IMR-90 (cell line): Measurements from ENCODE around the gene KDF1. TPM values are rescaled to one million over a fixed set of nuclear protein-coding genes. Genes with fewer than 3 reads are reported as not detected.

Experiments
- ATAC-seq: fragments of 200-7000 bp; cut with Tn5 transposase; 2 replicates; pipeline ENCODE4 v1.9.1; 2020; ENCODE audit warnings: low read depth, mild to moderate bottlenecking, moderate library complexity
- BruUV-seq: library from RNA; stranded (reverse); fragments of 400-500 nt; replicated peaks from 2 replicates; lab custom pipeline; 2021; lab: Mats Ljungman, UMichigan
- CTCF ChIA-PET: fragments of 300-600 bp; formaldehyde crosslinking; extraction: SDS; loops from one replicate; lab custom pipeline; 2021; ENCODE audit warnings: antibody characterized with exemption; lab: Yijun Ruan, JAX
- POLR2A ChIA-PET: fragments of 300-600 bp; sonication (Branson Sonifier 250); formaldehyde crosslinking; loops from one replicate; lab custom pipeline; 2022; ENCODE audit warnings: antibody characterized with exemption; ENCODE audit not compliant: unreplicated experiment; lab: Charles Lee
- DNase-seq: peaks from one replicate; pipeline ENCODE4 v3.0.0; 2013
- H2AFZ ChIP-seq: replicated peaks from 2 replicates; pipeline ENCODE3; 2013; ENCODE audit warnings: low read length, mild to moderate bottlenecking; ENCODE audit not compliant: poor library complexity
- H2AK5ac ChIP-seq: 2 replicates; pipeline ENCODE4 v1.6.1; 2013; ENCODE audit warnings: low read depth, low read length, inconsistent platforms
- H2AK9ac ChIP-seq: replicated peaks from 2 replicates; pipeline ENCODE3; 2013; ENCODE audit warnings: mild to moderate bottlenecking, low read depth, low read length, moderate library complexity; ENCODE audit not compliant: poor library complexity
- H2BK120ac ChIP-seq: 2 replicates; pipeline ENCODE4 v1.6.1; 2013; ENCODE audit warnings: low read depth, low read length, inconsistent platforms
- H2BK15ac ChIP-seq: 3 replicates; pipeline ENCODE4 v1.6.1; 2013; ENCODE audit warnings: low read depth, low read length, inconsistent platforms
- H2BK20ac ChIP-seq: 2 replicates; pipeline ENCODE4 v1.6.1; 2013; ENCODE audit warnings: low read depth, mild to moderate bottlenecking, inconsistent platforms, low read length, moderate library complexity
- H2BK5ac ChIP-seq: 2 replicates; pipeline ENCODE4 v1.6.1; 2013; ENCODE audit warnings: mild to moderate bottlenecking, low read depth, low read length, inconsistent platforms; ENCODE audit not compliant: poor library complexity, severe bottlenecking
- H3K14ac ChIP-seq: replicated peaks from 2 replicates; pipeline ENCODE4 v1.6.1; 2013; ENCODE audit warnings: low read depth, low read length, inconsistent platforms
- H3K18ac ChIP-seq: 2 replicates; pipeline ENCODE4 v1.6.1; 2013; ENCODE audit warnings: low read depth, low read length, control low read depth
- H3K23ac ChIP-seq: 2 replicates; pipeline ENCODE4 v1.6.1; 2013; ENCODE audit warnings: low read depth, low read length, inconsistent platforms
- H3K27ac ChIP-seq: 2 replicates; pipeline ENCODE4 v1.5.1; 2013; ENCODE audit warnings: mild to moderate bottlenecking, control low read depth, low read length; ENCODE audit not compliant: insufficient read depth
- H3K27me3 ChIP-seq: 2 replicates; pipeline ENCODE4 v1.6.1; 2013; ENCODE audit warnings: low read length; ENCODE audit not compliant: control insufficient read depth, insufficient read depth
- H3K36me3 ChIP-seq: 2 replicates; pipeline ENCODE4 v1.6.1; 2013; ENCODE audit warnings: low read length, mixed read lengths; ENCODE audit not compliant: control insufficient read depth, insufficient read depth
- H3K4ac ChIP-seq: 2 replicates; pipeline ENCODE4 v1.6.1; 2013; ENCODE audit warnings: low read depth, low read length, inconsistent platforms
- H3K4me1 ChIP-seq: 2 replicates; pipeline ENCODE4 v1.6.1; 2013; ENCODE audit warnings: low read length, mixed read lengths; ENCODE audit not compliant: control insufficient read depth, insufficient read depth
- H3K4me2 ChIP-seq: 2 replicates; pipeline ENCODE4 v1.6.1; 2013; ENCODE audit warnings: low read depth, mild to moderate bottlenecking, control low read depth, low read length, moderate library complexity
- H3K4me3 ChIP-seq: 2 replicates; pipeline ENCODE4 v1.5.1; 2013; ENCODE audit warnings: low read depth, mild to moderate bottlenecking, control low read depth, low read length, moderate library complexity; ENCODE audit not compliant: insufficient read depth
- H3K56ac ChIP-seq: 2 replicates; pipeline ENCODE4 v1.6.1; 2013; ENCODE audit warnings: low read length, inconsistent platforms; ENCODE audit not compliant: insufficient read depth; ENCODE audit errors: extremely low read depth
- H3K79me1 ChIP-seq, 2 experiments: 2 replicates each; pipeline ENCODE4 v1.6.1; 2013; ENCODE audit warnings: low read length in 2 of 2, inconsistent platforms in 1 of 2, low read depth in 1 of 2
- H3K9ac ChIP-seq: 2 replicates; pipeline ENCODE4 v1.6.1; 2013; ENCODE audit warnings: low read depth, low read length, control low read depth
- H3K9me1 ChIP-seq: 2 replicates; pipeline ENCODE4 v1.6.1; 2013; ENCODE audit warnings: low read length, inconsistent platforms; ENCODE audit not compliant: insufficient read depth
- H3K9me3 ChIP-seq: 2 replicates; pipeline ENCODE4 v1.6.1; 2013; ENCODE audit warnings: low read length; ENCODE audit not compliant: control insufficient read depth, insufficient read depth
- H4K20me1 ChIP-seq: 2 replicates; pipeline ENCODE4 v1.6.1; 2013; ENCODE audit warnings: low read length, inconsistent platforms; ENCODE audit not compliant: insufficient read depth
- H4K5ac ChIP-seq: 2 replicates; pipeline ENCODE4 v1.6.1; 2013; ENCODE audit warnings: mild to moderate bottlenecking, low read depth, low read length, control low read depth
- H4K8ac ChIP-seq, 2 experiments: 2 replicates each; pipeline ENCODE4 v1.6.1; 2013; ENCODE audit warnings: low read depth in 2 of 2, low read length in 2 of 2, control low read depth in 1 of 2, inconsistent platforms in 1 of 2
- H4K91ac ChIP-seq: 2 replicates; pipeline ENCODE4 v1.6.1; 2013; ENCODE audit warnings: low read depth, low read length, inconsistent platforms; ENCODE audit not compliant: insufficient read depth
- BHLHE40 ChIP-seq: fragments of 150-350 bp; IDR thresholded peaks from 2 replicates; pipeline ENCODE4 v1.6.1; 2016; ENCODE audit warnings: mild to moderate bottlenecking, low read depth, low read length
- CHD1 ChIP-seq: IDR thresholded peaks from 2 replicates; pipeline ENCODE4 v1.6.1; 2012; ENCODE audit warnings: low read depth, low read length, improper control_type of control experiment
- FOS ChIP-seq: fragments of 150-350 bp; IDR thresholded peaks from 2 replicates; pipeline ENCODE4 v1.6.1; 2016; ENCODE audit warnings: low read depth, low read length
- MAFK ChIP-seq: IDR thresholded peaks from 2 replicates; pipeline ENCODE4 v1.6.1; 2012; ENCODE audit warnings: low read depth, low read length, improper control_type of control experiment
- RCOR1 ChIP-seq: IDR thresholded peaks from 2 replicates; pipeline ENCODE4 v1.6.1; 2012; ENCODE audit warnings: mild to moderate bottlenecking, low read length, improper control_type of control experiment; ENCODE audit not compliant: insufficient replicate concordance
- RFX5 ChIP-seq: IDR thresholded peaks from 2 replicates; pipeline ENCODE4 v1.8.0; 2012; ENCODE audit warnings: low read depth, mild to moderate bottlenecking, low read length, moderate library complexity
- SMC3 ChIP-seq: fragments of 150-350 bp; IDR thresholded peaks from 2 replicates; pipeline ENCODE4 v1.6.1; 2016; ENCODE audit warnings: low read depth, mild to moderate bottlenecking, antibody characterized with exemption, low read length, moderate library complexity
- USF2 ChIP-seq: fragments of 150-350 bp; IDR thresholded peaks from 2 replicates; pipeline ENCODE4 v1.6.1; 2017; ENCODE audit warnings: mild to moderate bottlenecking, antibody characterized with exemption, low read length, low read depth
- WGBS, 2 experiments: methylation state at CpG; one replicate each; pipeline versions ENCODE4 v1.1.5 to v1.1.7; 2013; ENCODE audit warnings: missing lambda C conversion rate in 2 of 2; ENCODE audit not compliant: insufficient read length in 1 of 2; ENCODE audit errors: extremely low coverage in 2 of 2; 5-methylcytosine and 5-hydroxymethylcytosine counted together
- dilution Hi-C: fragments of 300-500 bp; cut with HindIII; formaldehyde crosslinking; loops from one replicate; pipeline ENCODE4 v1.14.3; 2018; ENCODE audit warnings: low sequenced_read_pairs; ENCODE audit not compliant: unreplicated experiment
- in situ Hi-C: fragments of 300-500 bp; cut with MboI; formaldehyde crosslinking; loops from 3 replicates; pipeline ENCODE4 v1.14.3; 2019; ENCODE audit warnings: low sequenced_read_pairs, inconsistent platforms, mixed read lengths
- intact Hi-C: fragments of 100-400 bp; cut with micrococcal nuclease; formaldehyde crosslinking; loops from 2 replicates; pipeline ENCODE4 v1.10.0; 2022
- polyA plus RNA-seq, 3 experiments: library from polyadenylated mRNA; depleted of rRNA; stranded (reverse); fragments of >200 nt; gene quantifications; 2 replicates each; pipeline ENCODE4 v1.2.3, GENCODE V29; 2012; ENCODE audit warnings: low replicate concordance in 1 of 3
- total RNA-seq: library from RNA; depleted of rRNA; stranded (reverse); fragments of >200 nt; gene quantifications from 2 replicates; pipeline ENCODE4 v1.2.3, GENCODE V29; 2012
- TF ChIP-seq, protein P1 (sequence below): fragments of 150-350 bp; IDR thresholded peaks from 2 replicates; pipeline ENCODE4 v1.6.1; 2016; ENCODE audit warnings: low read depth, mild to moderate bottlenecking, low read length, moderate library complexity, borderline replicate concordance

KDF1 gene
- total and polyA plus RNA-seq, 2 of the 4 experiments (the other 2 are of a cell fraction) = not detected

DNA sequence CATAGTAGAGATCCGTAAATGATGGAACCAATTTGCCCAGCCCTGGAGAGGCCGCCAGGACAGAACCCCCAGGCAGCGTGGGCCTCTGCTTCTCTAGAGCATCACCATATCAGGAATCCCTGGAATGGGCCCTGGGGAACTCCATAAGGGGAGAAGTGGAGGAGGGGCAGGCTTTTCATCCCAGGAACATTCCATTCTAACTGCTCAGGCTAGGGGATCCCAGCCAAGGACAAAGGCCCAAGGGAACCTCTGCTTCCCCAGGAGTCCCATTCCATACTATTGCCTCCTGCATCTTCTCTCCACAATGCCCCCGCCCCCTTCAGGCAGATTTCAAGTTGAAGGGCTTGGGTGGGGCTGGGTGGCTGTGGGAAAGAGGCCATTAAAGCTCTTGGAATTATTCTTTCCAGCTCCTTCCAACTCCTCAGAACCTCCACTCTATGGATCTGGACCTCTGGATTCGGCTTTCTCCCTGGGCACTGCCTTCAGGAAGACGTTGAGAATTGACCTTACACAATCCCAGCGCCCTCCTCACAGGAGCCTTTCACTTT lies 39.2 kb upstream of the KDF1 start:
- peak overlapping the region; percentile 95 for H2BK20ac ChIP-seq
- H3K9me3 ChIP-seq = no peaks in the 10 kb centered on the region
- peak overlapping the region; percentile 92 for H3K23ac ChIP-seq
- no peak overlapping the region for H3K4me3 ChIP-seq
- H3K56ac ChIP-seq = peak overlapping the region; percentile 88
- no CpG with 5 or more reads among the region's 7 CpGs for WGBS, 2 experiments
- peaks cover 18% of the 10 kb centered on the region for H3K36me3 ChIP-seq
- peak overlapping the region; percentile 64 for H2AFZ ChIP-seq
- peak overlapping the region; percentile 98 for H2BK120ac ChIP-seq
- H4K20me1 ChIP-seq = peaks cover 28% of the 10 kb centered on the region
- no peaks in the 10 kb centered on the region for H3K27me3 ChIP-seq
- TF ChIP-seq BHLHE40 (0 out of 2 replicates have a peak, but pooled peaks have one; percentile 39), MAFK (no peak), RFX5 (no peak), USF2 (no peak), SMC3 (peak; percentile 15; the same call in 1 of the 2 replicates), CHD1 (no peak), FOS (peak; percentile 55), RCOR1 (peak; percentile 62)
- TF ChIP-seq, protein P1, sequence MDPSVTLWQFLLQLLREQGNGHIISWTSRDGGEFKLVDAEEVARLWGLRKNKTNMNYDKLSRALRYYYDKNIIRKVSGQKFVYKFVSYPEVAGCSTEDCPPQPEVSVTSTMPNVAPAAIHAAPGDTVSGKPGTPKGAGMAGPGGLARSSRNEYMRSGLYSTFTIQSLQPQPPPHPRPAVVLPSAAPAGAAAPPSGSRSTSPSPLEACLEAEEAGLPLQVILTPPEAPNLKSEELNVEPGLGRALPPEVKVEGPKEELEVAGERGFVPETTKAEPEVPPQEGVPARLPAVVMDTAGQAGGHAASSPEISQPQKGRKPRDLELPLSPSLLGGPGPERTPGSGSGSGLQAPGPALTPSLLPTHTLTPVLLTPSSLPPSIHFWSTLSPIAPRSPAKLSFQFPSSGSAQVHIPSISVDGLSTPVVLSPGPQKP = no peak
- peak overlapping the region; percentile 77 for H4K5ac ChIP-seq
- in situ Hi-C loops = loop anchor here (5.0 kb wide), 1 partner anchor 98 kb away; no protein-coding TSS in a partner anchor
- peak overlapping the region; percentile 96; the same call in 2 of the 3 replicates for H2BK15ac ChIP-seq
- H3K9me1 ChIP-seq = peaks cover 29% of the 10 kb centered on the region
- H3K14ac ChIP-seq = peak overlapping the region; percentile 99
- no TSS peak for BruUV-seq
- peak overlapping the region; percentile 99 for H3K4ac ChIP-seq
- peak overlapping the region; percentile 51 for H3K9ac ChIP-seq
- H2AK9ac ChIP-seq = peak overlapping the region; percentile 99
- H2AK5ac ChIP-seq = peak overlapping the region; percentile 98
- H3K27ac ChIP-seq = peak overlapping the region; percentile 88
- intact Hi-C loops = no loop called here
- peak; percentile 70 for ATAC-seq
- ChIA-PET CTCF (no interaction called here), POLR2A (no interaction called here)
- H3K18ac ChIP-seq = peak overlapping the region; percentile 70
- H4K91ac ChIP-seq = peak overlapping the region; percentile 99
- dilution Hi-C loops = no loop called here
- DNase-seq = peak; percentile 98
- H4K8ac ChIP-seq = peak overlapping the region; percentile 83 to 96
- peak overlapping the region; percentile 28 for H3K4me2 ChIP-seq
- peaks cover 51% of the 10 kb centered on the region for H3K4me1 ChIP-seq
- peak overlapping the region; percentile 91 for H2BK5ac ChIP-seq
- H3K79me1 ChIP-seq = peaks cover 21 to 82% of the 10 kb centered on the region in 2 experiments; a peak in 3 of 4 replicates
